Measurements from ENCODE around the gene AGPAT3.

DNA sequence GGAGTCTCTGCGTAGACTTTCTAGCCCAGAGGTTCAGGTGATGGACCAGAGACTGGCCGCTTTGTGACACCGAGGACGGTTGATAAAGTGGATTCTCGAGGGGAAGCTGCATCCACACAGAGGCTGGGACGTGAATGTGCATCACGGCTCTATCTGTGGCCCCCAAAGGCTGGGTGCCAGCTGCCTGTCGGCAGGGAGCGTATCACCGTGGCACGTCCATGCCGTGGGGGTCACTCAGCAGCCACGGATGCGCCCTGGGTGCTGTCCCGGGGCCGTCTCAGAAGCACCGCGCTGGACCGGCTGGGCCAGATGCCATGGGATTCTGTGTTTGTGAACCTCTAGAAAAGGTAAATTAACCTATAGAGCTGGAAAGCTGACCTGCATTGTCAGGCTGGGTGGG lies 89.9 kb downstream of the AGPAT3 start:
- TF ChIP-seq, protein P1, sequence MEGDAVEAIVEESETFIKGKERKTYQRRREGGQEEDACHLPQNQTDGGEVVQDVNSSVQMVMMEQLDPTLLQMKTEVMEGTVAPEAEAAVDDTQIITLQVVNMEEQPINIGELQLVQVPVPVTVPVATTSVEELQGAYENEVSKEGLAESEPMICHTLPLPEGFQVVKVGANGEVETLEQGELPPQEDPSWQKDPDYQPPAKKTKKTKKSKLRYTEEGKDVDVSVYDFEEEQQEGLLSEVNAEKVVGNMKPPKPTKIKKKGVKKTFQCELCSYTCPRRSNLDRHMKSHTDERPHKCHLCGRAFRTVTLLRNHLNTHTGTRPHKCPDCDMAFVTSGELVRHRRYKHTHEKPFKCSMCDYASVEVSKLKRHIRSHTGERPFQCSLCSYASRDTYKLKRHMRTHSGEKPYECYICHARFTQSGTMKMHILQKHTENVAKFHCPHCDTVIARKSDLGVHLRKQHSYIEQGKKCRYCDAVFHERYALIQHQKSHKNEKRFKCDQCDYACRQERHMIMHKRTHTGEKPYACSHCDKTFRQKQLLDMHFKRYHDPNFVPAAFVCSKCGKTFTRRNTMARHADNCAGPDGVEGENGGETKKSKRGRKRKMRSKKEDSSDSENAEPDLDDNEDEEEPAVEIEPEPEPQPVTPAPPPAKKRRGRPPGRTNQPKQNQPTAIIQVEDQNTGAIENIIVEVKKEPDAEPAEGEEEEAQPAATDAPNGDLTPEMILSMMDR (IDR thresholded peaks at IDR 0.05), result no peak
- TF ChIP-seq POLR2A (IDR thresholded peaks at IDR 0.05), result no peak

All from testis (tissue), 2 donors.